22Rv1 (cell line): ENCODE data around the gene CARD9.

Experiments used
- ZFX ChIP-seq: fragments of 450-650 bp; IDR thresholded peaks from 2 replicates; pipeline ENCODE4 v1.6.1; 2017; ENCODE audit warnings: antibody characterized with exemption, borderline replicate concordance
- TF ChIP-seq, protein P1 (sequence below): fragments of 450-650 bp; IDR thresholded peaks from 2 replicates; pipeline ENCODE4 v1.5.1; 2017; ENCODE audit warnings: mild to moderate bottlenecking

DNA sequence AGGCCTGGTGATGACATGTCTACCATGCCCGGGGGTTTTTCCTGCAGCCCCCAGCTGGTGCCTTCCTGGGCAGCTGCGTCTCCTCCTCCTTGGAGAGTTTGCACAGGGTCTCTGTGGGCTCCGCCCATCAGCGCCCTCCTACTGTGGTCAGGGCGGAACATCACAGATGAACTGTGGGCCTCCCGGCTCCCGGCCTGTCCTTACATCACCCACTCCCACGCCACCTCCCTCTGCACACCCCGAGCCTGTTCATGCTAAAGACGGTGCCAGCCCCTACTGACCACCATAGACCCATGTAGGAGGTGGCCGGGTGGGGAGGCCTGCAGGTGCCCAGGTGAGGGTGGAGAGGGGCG lies 33.5 kb downstream of the CARD9 start:
- TF ChIP-seq, protein P1, sequence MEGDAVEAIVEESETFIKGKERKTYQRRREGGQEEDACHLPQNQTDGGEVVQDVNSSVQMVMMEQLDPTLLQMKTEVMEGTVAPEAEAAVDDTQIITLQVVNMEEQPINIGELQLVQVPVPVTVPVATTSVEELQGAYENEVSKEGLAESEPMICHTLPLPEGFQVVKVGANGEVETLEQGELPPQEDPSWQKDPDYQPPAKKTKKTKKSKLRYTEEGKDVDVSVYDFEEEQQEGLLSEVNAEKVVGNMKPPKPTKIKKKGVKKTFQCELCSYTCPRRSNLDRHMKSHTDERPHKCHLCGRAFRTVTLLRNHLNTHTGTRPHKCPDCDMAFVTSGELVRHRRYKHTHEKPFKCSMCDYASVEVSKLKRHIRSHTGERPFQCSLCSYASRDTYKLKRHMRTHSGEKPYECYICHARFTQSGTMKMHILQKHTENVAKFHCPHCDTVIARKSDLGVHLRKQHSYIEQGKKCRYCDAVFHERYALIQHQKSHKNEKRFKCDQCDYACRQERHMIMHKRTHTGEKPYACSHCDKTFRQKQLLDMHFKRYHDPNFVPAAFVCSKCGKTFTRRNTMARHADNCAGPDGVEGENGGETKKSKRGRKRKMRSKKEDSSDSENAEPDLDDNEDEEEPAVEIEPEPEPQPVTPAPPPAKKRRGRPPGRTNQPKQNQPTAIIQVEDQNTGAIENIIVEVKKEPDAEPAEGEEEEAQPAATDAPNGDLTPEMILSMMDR = no peak
- no peak for TF ChIP-seq ZFX
